ENCODE measurements around the gene ARID2.

The ARID2 gene, protein sequence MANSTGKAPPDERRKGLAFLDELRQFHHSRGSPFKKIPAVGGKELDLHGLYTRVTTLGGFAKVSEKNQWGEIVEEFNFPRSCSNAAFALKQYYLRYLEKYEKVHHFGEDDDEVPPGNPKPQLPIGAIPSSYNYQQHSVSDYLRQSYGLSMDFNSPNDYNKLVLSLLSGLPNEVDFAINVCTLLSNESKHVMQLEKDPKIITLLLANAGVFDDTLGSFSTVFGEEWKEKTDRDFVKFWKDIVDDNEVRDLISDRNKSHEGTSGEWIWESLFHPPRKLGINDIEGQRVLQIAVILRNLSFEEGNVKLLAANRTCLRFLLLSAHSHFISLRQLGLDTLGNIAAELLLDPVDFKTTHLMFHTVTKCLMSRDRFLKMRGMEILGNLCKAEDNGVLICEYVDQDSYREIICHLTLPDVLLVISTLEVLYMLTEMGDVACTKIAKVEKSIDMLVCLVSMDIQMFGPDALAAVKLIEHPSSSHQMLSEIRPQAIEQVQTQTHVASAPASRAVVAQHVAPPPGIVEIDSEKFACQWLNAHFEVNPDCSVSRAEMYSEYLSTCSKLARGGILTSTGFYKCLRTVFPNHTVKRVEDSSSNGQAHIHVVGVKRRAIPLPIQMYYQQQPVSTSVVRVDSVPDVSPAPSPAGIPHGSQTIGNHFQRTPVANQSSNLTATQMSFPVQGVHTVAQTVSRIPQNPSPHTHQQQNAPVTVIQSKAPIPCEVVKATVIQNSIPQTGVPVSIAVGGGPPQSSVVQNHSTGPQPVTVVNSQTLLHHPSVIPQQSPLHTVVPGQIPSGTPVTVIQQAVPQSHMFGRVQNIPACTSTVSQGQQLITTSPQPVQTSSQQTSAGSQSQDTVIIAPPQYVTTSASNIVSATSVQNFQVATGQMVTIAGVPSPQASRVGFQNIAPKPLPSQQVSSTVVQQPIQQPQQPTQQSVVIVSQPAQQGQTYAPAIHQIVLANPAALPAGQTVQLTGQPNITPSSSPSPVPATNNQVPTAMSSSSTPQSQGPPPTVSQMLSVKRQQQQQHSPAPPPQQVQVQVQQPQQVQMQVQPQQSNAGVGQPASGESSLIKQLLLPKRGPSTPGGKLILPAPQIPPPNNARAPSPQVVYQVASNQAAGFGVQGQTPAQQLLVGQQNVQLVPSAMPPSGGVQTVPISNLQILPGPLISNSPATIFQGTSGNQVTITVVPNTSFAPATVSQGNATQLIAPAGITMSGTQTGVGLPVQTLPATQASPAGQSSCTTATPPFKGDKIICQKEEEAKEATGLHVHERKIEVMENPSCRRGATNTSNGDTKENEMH (N-terminal part only)

DNA sequence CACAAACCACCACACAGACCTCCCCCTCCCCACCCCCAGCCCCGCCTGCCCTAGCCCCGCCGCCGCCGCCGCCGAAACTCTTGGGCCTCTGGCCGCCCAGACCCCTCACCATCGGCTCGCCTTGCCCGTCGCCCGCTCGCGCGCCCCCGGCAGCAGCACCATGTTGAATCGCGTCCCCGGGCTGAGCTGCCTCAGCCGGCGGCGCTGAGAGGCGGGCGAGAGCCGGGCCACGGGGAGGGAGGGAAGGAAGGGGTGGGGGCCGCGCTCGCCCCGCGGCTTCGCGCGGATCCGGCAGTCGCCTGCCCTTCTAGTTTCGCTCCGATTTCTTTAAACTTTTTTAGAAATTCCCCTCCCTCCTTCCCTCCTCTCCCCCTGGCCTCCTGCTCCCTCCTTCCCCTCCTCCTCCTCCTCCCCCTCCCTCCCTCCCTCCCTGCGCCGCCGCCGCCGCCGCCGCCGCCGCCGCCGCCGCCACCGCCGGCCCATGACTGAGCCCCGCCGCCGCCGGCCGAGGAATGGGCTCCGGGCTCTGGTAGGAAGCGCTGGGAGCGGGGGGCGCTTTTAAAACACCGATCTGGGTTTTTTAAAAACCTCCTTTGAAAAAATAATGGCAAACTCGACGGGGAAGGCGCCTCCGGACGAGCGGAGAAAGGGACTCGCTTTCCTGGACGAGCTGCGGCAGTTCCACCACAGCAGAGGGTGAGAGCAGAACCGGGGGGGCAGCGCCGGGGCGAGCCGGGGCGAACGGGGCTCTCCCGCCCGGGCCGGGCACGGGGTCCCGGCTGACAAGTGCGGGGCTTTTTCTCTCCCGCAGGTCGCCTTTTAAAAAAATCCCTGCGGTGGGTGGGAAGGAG, at the start of gene ARID2:
ARID2 (plus strand) TSS at position 474 of the 851 bp plus-strand sequence; CDS start at position 605, 131 bp downstream.
- peak; percentile 64 for DNase-seq

DNA sequence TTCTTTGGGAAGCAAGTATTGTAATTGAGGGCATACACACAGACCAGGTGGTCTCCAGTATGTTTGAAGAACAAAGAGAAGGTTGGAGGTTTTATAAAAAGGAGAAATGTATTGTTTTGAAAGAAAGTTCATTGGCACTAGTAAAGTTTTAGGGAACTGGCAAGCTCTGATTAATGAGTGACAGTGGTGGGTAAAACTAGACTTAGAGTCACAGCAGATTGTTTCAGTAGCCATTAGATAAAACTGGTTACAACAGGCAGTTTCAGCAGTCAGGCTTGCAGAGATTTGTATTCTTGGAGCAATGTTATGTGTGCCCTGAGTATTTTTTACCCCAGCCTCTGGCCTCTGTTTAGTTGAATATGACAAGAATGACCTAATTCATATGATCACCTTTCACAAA, 49.1 kb upstream of the ARID2 start:
- DNase-seq = no peak

DNA sequence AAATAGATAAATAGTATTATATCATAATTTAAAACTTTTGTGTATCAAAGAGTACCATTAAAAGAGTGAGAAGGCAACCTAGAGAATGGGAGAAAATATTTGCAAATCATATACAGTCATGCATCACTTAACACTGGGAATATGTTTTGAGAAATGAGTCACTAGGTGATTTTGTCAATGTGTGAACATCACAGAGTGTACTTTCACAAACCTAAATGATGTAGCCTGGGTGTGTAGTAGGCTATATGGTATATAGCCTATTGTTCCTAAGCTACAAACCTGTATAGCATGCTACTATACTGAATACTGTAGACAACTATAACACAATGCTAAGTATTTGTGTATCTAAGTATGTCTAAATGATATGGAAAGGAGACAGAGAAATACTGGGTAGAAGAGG, 48.0 kb upstream of the ARID2 start:
- no peak for DNase-seq

DNA sequence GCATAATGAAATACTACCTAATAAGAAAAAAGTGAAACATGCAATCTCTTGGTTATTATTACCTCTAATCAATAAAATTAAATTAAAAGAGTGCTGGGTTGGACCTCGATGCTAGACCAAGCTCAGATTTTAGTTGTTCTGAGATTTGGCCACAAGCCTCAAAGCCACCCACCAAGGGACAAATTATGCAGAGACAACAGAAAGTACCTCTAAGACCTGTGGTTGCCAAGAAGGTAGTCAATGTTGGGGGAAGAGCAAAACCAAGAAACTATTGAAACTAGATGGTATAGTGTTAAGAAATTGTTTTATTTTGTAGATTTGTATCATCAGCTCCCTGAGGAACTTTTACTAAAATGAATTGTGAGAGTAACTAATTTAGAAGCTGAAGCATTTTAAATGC, 43.8 kb upstream of the ARID2 start:
- no peak for DNase-seq

DNA sequence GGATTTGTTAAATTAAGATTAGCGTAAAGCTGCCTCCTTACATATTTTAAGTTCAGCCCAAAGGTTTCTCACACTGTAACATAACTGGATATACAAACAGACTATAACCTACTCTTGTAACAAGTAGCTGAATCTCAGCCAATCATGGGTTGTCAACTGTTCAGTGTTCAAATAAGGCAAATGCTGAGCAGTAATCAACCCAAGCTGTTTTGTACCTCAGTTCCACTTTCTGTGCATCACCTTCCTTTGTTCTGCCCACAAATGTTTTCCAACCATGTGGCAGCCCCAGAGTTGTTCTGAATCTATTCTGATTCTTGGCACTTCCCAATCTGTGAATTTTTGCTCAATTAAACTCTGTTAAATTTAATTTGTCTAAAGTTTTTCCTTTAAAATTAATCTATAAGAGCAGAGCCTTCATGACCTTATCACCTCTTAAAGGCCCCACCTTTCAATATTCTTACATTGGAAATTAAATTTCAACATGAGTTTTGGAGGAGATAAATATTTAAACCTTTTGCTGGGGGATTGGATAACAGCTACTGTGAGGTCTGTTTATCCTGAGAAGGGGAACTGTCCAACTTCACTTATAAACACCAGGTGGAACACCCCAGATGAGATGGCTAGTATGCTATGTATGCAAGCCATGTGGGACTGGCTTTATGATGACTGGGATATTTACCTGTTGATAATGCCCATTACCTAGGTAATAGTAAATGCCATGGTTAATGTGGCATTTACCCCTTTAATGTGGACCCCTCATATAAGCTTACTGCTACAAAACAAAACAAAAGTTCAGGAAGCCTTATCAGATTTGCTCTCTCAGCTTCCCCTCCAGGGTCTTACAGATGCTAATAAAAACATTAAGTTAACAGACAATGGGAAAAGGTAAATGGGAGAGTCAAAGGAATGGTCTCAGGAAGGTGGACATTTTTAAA, 42.2 kb upstream of the ARID2 start:
- DNase-seq = no peak

DNA sequence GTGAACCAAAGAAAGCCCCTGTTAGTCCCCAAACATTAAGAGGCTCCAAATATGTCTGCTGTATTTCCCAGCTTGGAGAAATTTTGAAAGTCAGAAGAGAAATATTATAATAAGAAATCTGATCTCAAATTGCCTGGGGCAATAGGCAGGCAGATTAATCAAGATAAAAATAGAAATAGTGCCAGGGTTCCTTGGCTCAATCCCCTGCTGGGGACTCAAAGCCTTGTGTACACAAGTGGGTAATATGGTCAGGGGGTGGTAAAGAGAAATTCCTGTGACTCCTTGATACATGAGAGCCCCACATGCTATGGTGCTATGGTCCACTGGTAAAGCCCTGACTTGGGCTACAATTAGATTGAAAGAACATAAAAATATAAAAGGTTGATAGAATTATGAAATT, 41.3 kb upstream of the ARID2 start:
- DNase-seq = no peak

DNA sequence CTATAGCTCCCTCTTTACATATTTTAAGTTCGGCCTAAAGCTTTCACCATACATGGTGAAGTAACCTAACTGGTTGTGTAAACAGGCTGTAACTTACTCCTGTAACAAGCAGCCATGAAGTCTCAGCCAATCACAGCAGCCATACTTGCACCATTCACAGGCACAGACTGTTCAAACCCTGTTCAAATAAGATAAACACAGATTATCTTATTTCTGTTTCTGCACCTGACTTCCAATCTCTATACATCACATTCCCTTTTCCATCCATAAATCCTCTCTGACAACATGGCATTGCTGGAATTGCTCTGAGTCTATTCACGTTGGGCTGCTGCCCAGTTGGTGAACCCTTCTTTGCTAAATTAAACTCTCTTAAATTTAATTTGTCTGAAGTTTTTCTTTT, 34.5 kb upstream of the ARID2 start:
- DNase-seq = no peak

DNA sequence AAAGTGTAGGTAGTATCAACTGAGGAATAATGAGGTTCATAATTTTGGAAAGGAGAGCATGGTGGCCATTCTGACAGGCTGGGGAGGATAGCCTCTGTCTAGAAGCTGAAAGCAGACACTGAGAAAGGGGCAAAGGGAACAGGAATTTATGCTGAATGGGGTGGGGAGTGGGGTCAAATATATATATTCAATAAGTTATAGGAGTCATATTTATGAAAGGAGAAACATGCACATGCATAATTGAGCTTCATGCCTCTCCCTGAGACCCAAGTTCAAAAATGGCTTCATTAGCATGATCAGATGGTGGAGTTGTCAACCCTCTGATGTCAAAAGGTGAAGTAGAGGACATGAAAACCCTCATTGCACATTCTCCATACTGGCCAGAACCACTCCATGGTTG, 33.9 kb upstream of the ARID2 start:
- DNase-seq = no peak

DNA sequence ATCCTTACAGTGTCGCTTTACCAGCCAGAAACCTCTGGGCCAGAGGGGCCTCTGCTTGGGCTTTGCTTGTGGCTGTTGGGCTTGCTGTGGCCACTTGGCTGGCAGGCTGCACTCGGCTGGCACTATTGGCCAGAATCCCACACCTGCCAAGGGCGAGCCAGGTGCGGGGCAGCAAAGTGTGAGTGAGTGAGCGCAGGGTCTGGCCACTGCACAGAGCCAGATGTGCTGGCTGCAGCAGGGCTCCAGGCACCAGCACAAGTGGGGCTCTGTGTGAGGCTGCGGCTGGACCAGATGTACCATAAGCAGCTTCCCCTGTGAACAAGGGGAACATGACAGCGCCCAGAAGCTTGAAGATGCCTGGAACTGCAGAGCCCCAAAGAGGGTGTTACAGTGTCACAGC, 33.5 kb upstream of the ARID2 start:
- no peak for DNase-seq

DNA sequence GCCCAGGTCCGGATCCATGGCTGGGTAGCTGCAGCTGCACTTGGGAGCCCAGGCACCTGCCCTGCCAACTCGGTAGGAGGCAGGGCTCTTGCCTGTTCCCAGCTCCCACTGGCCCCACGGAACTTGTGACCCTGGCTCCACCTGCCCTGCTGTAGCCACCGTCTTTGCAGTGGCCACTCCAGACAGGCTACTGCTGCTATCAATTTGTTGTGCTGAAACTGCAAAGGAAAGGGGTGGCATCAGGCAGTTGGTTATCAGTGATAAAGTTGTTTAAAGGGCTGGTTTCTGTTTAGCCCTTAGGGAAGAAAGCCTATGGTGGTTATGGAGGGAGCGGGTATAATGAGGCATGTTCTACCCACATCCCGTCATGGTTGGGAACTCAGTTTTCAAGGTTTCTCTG, 32.1 kb upstream of the ARID2 start:
- DNase-seq = no peak

DNA sequence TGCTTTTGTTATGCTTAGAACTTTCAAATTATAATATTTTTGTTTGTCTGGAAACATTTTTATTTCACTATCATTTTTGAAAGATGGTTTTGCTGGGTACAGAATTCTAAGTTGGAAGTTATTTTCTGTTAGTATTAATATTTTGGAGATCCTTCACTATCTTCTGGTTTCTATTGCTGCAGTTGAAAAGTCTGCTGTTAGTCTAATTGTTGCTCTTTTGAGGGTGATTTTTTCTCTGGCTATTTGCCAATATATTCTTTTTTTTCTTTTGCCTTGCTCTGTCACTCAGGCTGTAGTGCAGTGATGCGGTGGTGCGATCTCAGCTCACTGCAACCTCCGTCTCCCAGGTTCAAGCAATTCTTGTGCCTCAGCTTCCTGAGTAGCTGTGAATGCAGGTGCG, 28.2 kb upstream of the ARID2 start:
- DNase-seq = no peak

DNA sequence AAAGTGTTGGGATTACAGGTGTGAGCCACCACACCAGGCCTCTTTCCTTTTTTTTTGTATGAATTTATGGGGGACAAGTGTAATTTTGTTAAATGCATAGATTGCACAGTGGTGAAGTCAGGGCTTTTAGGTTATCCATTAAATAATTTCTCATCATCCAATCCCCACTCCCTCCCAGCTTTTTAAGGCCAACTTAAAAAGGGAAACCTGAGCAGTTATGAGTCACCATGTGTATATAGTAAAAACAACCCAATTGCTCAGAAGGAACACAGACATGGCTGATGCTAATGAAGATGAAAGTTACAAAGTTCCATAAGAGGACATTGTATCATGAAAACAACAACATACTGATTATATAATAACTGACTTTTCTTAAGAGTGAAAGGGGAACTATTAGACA, 25.6 kb upstream of the ARID2 start:
- no peak for DNase-seq

DNA sequence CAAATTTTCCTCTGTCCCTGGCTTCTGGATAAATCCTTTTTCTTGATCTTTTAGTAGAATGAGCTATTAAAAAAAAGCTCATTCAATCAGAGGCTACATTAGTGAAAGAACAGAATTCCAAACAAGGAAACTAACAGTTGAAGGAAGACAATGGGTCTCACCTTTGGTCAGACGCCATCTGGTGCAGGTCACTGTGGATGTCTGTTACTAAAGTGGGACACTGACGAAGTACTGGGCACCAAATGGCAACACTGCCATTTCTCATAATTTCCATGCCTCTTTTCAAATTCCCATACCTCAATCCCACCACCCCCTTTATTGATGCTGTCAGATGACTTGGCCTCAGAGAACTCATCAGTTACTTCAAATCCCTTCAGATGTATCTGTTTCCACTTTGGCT, 24.5 kb upstream of the ARID2 start:
- DNase-seq = no peak

DNA sequence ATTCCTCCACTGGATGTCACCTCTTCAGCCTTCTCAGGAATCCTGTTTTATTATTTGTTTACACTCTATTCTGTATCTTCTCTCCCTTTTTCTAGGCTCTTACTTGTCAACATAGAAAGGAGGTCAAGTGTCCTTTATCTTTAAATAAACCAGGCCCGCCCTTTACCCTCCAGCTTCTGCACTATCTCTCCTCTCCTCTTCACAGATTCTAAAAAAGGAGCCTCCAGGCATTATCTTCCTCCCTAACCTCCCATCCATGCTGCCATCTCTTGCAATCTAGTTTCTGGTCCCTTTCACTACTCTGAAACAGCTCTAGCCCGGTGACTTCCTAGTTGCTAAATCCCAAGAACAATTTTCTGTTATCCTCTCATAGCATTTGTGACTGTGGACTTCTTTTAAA, 24.1 kb upstream of the ARID2 start:
- DNase-seq = no peak

DNA sequence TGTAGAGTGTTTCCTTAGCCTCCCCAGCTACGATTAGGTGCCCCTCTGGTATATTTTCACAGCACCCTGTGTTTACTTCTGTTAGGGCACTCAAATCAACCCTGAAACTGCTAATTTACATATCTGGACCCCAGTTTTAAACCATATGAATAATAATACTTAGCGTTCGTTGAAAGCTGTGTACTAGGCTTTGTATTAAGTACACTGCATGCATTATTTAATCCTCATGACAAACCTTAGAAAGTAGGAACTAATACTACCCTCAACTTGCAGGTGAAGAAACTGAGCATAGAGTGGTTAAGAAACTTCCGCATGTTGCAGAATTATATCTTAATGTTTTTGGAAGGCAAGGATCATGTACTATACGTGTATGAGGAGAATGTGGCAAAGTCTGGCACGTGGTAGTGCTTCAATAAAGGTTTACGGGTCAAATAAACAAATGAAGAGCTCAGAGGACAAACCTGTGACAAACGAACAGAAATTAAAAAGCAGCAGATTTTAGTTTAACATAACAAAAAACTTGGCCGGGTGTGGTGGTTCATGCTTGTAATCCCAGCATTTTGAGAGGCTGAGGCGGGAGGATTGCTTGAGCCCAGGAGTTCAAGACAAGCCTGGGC, 22.2 kb upstream of the ARID2 start:
- no peak for DNase-seq

DNA sequence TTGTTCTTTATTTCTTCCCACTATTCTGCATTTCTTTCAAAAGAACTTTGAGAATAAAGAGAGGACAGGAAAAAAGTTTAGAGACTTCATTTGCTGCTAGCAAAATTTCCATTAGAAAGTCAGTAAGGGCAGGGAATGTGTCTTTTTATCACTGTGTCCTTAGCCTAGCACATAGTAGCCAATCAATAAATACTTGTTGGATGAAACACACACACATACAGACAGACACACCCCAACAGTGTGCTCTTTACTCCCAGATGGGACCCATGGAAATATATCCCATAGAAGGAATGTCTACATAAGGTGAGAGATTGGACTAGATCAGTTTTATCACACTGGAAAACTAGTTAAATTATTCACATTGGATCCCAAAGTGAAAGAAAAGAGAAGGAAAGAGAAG, 21.1 kb upstream of the ARID2 start:
- DNase-seq = no peak

DNA sequence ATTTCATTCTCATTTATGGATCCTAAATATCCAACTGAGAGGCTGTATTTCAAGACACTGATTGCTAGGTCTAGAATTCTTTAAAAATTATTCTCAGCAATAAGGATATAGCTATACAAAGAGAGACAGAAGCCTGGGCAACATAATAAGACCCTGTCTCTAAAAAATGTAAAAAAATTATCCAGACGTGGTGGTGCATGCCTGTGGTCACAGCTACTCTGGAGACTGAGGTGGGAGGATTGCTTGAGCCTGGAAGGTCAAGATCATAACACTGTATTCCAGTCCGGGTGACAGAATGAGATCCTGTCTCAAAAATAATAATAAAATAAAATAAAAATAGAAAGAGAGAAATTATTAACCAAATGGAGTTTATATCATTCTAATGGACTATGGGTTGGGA, 20.6 kb upstream of the ARID2 start:
- DNase-seq = no peak

DNA sequence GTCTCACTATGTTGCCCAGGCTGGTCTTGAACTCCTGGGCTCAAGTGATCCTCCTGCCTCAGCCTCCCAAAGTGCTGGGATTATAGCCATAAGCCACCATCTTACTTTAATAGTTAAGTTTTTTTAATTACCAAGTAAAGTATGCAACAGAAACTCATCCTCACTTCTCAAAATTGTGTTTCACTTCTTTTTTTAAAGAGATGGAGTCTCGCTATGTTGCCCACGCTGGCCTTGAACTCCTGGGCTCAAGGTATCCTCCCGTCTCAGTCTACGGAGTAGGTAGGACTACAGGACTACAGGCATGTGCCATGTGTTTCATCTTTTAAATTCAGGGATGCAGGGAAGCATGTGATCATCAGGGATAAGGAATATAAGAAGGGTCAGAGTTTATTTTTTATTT, 17.2 kb upstream of the ARID2 start:
- no peak for DNase-seq

DNA sequence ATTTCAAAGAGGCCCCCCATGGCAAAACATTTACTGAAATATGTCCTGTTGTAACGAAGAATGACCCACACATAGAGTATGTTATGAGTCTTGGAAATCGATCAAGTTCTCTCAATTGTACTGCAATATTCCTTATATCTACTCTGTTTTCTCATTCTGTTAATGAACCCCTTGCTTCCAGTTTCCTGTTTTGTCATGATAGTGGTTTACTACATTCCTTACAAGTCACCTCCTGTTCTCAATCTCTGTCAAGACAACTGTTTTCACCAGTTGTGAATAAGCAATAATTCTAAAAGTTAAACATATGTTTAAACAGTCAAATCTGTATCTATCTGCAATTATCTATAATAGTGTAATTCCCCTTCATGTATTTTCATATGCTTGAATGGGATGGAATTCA, 16.4 kb upstream of the ARID2 start:
- DNase-seq = no peak

DNA sequence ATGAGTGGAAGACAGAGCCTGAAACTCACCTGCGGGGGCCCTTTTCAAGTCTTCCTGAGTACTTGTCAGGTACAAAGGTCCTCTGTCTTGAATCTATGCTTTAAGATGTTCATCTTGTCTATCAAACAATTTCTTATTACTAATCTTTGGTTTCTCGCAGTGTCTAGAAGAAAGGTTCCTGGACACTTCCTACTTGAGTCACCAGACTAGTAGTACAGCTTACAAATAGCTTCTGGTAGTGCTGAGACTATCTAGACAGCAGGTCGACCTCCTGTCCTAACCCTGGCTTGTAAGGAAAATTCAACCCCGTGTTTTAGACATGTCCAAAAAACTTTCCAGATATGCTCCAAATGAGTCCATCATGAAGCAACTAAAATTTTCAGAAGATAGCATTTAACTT, 11.2 kb upstream of the ARID2 start:
- no peak for DNase-seq

DNA sequence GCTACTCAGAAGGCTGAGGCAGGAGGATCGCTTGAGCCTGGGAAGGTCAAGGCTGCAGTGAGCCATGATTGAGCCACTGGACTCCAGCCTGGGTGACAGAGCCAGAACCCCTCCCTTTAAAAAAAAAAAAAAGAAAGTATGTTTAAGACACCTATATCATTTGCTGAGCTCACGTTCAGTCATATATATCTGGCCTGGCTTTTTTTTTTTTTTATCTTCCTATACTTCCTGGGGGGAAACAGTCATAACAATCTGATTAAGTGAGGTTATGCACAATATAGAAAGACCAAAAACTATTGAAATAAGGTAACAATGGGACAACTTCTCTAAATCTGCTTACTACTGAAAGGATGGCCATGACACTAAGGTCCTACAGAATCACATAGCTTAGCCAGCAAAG, 9.4 kb upstream of the ARID2 start:
- no peak for DNase-seq
